HepG2 (cell line): ENCODE data around the gene SART1.

ENCODE experiments used
- CREB3 ChIP-seq: sonication (generic); formaldehyde crosslinking; IDR thresholded peaks from 2 replicates; pipeline ENCODE4 v1.5.0; 2020; ENCODE audit warnings: missing genetic modification reagents
- DNMT1 ChIP-seq: sonication (generic); formaldehyde crosslinking; IDR thresholded peaks from 2 replicates; pipeline ENCODE4 v1.5.1; 2020; ENCODE audit warnings: mild to moderate bottlenecking, missing genetic modification reagents
- FOXA1 ChIP-seq, 2 experiments: fragments of 450-650 bp in 1 of 2; sonication (generic) in 1 of 2; formaldehyde crosslinking in 1 of 2; IDR thresholded peaks; 2 replicates each; pipeline versions ENCODE4 v1.4.0 to v1.6.1; 2016 to 2020; ENCODE audit warnings: missing genetic modification reagents in 1 of 2
- FOXP1 ChIP-seq, 2 experiments: fragments of 450-650 bp in 1 of 2; IDR thresholded peaks; 2 replicates each; pipeline ENCODE4 v1.6.1; 2017 to 2018; ENCODE audit warnings: antibody characterized with exemption in 1 of 2
- MAFK ChIP-seq, 2 experiments: IDR thresholded peaks in 1 of 2; conservative IDR thresholded peaks in 1 of 2; 2 replicates each; pipeline ENCODE4 v1.6.1; 2011; ENCODE audit warnings: improper control_type of control experiment in 2 of 2, low read length in 2 of 2
- NR2C2 ChIP-seq: sonication (generic); formaldehyde crosslinking; IDR thresholded peaks from 2 replicates; pipeline ENCODE4 v1.4.0; 2020; ENCODE audit warnings: missing genetic modification reagents, mild to moderate bottlenecking, moderate library complexity, borderline replicate concordance
- SNAPC5 ChIP-seq: sonication (generic); formaldehyde crosslinking; IDR thresholded peaks from 2 replicates; pipeline ENCODE4 v1.8.1; 2023; ENCODE audit warnings: mild to moderate bottlenecking, missing genetic modification reagents, borderline replicate concordance
- ZNF414 ChIP-seq: sonication (generic); formaldehyde crosslinking; IDR thresholded peaks from 2 replicates; pipeline ENCODE4 v1.5.0; 2020; ENCODE audit warnings: missing genetic modification reagents
- ZNF546 ChIP-seq: sonication (generic); formaldehyde crosslinking; conservative IDR thresholded peaks from 2 replicates; pipeline ENCODE4 v1.8.1; 2023; ENCODE audit warnings: mild to moderate bottlenecking, missing genetic modification reagents
- ZNF615 ChIP-seq: sonication (generic); formaldehyde crosslinking; IDR thresholded peaks from 2 replicates; pipeline ENCODE4 v1.5.0; 2020; ENCODE audit warnings: mild to moderate bottlenecking, missing genetic modification reagents, borderline replicate concordance
- ZNF703 ChIP-seq: sonication (generic); formaldehyde crosslinking; IDR thresholded peaks from 2 replicates; pipeline ENCODE4 v1.5.1; 2020; ENCODE audit warnings: missing genetic modification reagents, mild to moderate bottlenecking, moderate library complexity, borderline replicate concordance
- ZSCAN20 ChIP-seq: sonication (generic); formaldehyde crosslinking; IDR thresholded peaks from 2 replicates; pipeline ENCODE4 v1.4.0; 2020; ENCODE audit warnings: missing genetic modification reagents, mild to moderate bottlenecking, borderline replicate concordance
- TF ChIP-seq, protein P1 (sequence below): sonication (generic); formaldehyde crosslinking; IDR thresholded peaks from 2 replicates; pipeline ENCODE4 v1.5.0; 2020; ENCODE audit warnings: mild to moderate bottlenecking, missing genetic modification reagents, moderate library complexity
- TF ChIP-seq, protein P2 (sequence below), 2 experiments: sonication (generic) in 1 of 2; formaldehyde crosslinking in 1 of 2; IDR thresholded peaks; 2 replicates each; pipeline versions ENCODE4 v1.4.0 to v1.6.1; 2018 to 2020; ENCODE audit warnings: missing genetic modification reagents in 2 of 2, borderline replicate concordance in 1 of 2, low read depth in 1 of 2, mild to moderate bottlenecking in 1 of 2, missing biosample characterization in 1 of 2

- TF ChIP-seq ZNF414 (no peak), ZNF615 (CRISPR knock-in tag) (no peak), MAFK (conservative IDR thresholded peaks at IDR 0.05 in 1 of 2, IDR thresholded peaks at IDR 0.05 in 1 of 2; ENCODE audit: low read length in 2 of 2) (no peak), ZNF546 (no peak), DNMT1 (CRISPR knock-in tag) (no peak), CREB3 (CRISPR knock-in tag) (no peak), ZNF703 (CRISPR knock-in tag) (no peak), FOXP1 (IDR thresholded peaks at IDR 0.05) (no peak), FOXP1 (CRISPR knock-in tag; IDR thresholded peaks at IDR 0.05) (no peak), ZSCAN20 (no peak), NR2C2 (CRISPR knock-in tag) (no peak), SNAPC5 (CRISPR knock-in tag) (no peak), FOXA1 (IDR thresholded peaks at IDR 0.05) (no peak), FOXA1 (CRISPR knock-in tag; IDR thresholded peaks at IDR 0.05) (no peak)
- TF ChIP-seq, protein P1, sequence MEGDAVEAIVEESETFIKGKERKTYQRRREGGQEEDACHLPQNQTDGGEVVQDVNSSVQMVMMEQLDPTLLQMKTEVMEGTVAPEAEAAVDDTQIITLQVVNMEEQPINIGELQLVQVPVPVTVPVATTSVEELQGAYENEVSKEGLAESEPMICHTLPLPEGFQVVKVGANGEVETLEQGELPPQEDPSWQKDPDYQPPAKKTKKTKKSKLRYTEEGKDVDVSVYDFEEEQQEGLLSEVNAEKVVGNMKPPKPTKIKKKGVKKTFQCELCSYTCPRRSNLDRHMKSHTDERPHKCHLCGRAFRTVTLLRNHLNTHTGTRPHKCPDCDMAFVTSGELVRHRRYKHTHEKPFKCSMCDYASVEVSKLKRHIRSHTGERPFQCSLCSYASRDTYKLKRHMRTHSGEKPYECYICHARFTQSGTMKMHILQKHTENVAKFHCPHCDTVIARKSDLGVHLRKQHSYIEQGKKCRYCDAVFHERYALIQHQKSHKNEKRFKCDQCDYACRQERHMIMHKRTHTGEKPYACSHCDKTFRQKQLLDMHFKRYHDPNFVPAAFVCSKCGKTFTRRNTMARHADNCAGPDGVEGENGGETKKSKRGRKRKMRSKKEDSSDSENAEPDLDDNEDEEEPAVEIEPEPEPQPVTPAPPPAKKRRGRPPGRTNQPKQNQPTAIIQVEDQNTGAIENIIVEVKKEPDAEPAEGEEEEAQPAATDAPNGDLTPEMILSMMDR (CRISPR knock-in tag): no peak
- TF ChIP-seq, protein P2, sequence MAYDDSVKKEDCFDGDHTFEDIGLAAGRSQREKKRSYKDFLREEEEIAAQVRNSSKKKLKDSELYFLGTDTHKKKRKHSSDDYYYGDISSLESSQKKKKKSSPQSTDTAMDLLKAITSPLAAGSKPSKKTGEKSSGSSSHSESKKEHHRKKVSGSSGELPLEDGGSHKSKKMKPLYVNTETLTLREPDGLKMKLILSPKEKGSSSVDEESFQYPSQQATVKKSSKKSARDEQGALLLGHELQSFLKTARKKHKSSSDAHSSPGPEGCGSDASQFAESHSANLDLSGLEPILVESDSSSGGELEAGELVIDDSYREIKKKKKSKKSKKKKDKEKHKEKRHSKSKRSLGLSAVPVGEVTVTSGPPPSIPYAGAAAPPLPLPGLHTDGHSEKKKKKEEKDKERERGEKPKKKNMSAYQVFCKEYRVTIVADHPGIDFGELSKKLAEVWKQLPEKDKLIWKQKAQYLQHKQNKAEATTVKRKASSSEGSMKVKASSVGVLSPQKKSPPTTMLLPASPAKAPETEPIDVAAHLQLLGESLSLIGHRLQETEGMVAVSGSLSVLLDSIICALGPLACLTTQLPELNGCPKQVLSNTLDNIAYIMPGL (CRISPR knock-in tag; IDR thresholded peaks at IDR 0.05; ENCODE audit: borderline replicate concordance in 1 of 2, low read depth in 1 of 2): no peak
Measured at GRCh38 chr11:65979261-65979759, 17.8 kb downstream of the SART1 start.
